ENCODE results near the gene MED27. TPM values are rescaled to one million over a fixed set of nuclear protein-coding genes. Genes with fewer than 3 reads are reported as not detected.
A peak's percentile ranks its signal among the peaks of the same experiment; 100 is the strongest.

Gene MED27
- total and polyA plus RNA-seq, 2 of the 8 experiments (the other 6 are each of a cell fraction or from before 2014, with no cell fraction given) = 29.9 to 56.5 TPM

- H4K8ac ChIP-seq (ENCODE audit: extremely low read depth, insufficient read depth, low read length) = peak overlapping the region; percentile 53; the same call in 1 of the 2 replicates
- no peak for DNase-seq (ENCODE audit: low read depth in 1 of 2, low spot score in 2 of 2)
- H4K5ac ChIP-seq (ENCODE audit: insufficient read length, low read depth, low read length) = no peak overlapping the region
- ChIA-PET CTCF (ENCODE audit: partially characterized antibody) (interaction anchor here (1.4 to 1.7 kb wide), 2 partner anchors 11 to 165 kb away, joined by 4 read pairs; no protein-coding TSS in a partner anchor), POLR2A (ENCODE audit: partially characterized antibody) (interaction anchor here (1.4 kb wide), 1 partner anchor 47 kb away, joined by 3 read pairs; no protein-coding TSS in a partner anchor)
- WGBS, 2 experiments (ENCODE audit: extremely low coverage in 1 of 2, insufficient coverage in 1 of 2, insufficient read length in 1 of 2, insufficient replicate concordance in 2 of 2, low coverage in 1 of 2, low lambda C conversion rate in 2 of 2, missing lambda C conversion rate in 1 of 2) = 86% methylated on average over 5 of the region's 5 CpGs; no CpG with 5 or more reads in 1 of the 2 experiments
- peak overlapping the region; percentile 64; the same call in 1 of the 2 replicates for H2BK12ac ChIP-seq (ENCODE audit: low read depth, low read length)
- no peak overlapping the region for H3K4ac ChIP-seq (replicated peaks; ENCODE audit: insufficient read length, low read depth, low read length)
- no peak overlapping the region for H2AFZ ChIP-seq (ENCODE audit: low read length)
- no peak overlapping the region for H3K4me3 ChIP-seq (ENCODE audit: extremely low read depth in 1 of 4, insufficient read depth in 2 of 4, low read depth in 3 of 4, low read length in 4 of 4)
- H3K79me1 ChIP-seq (ENCODE audit: low read depth, low read length) = peaks cover 8% of the 10 kb centered on the region
- peaks cover 0 to 13% of the 10 kb centered on the region in 2 experiments; a peak in 2 of 4 replicates for H3K79me2 ChIP-seq (ENCODE audit: control insufficient read depth in 1 of 2, insufficient read depth in 2 of 2, low read length in 2 of 2)
- H3K27me3 ChIP-seq (replicated peaks in 1 of 4; ENCODE audit: control insufficient read depth in 3 of 4, extremely low read depth in 1 of 4, insufficient read depth in 3 of 4, low read length in 3 of 4) = no peaks in the 10 kb centered on the region
- H3K23me2 ChIP-seq (ENCODE audit: low read depth, low read length) = no peaks in the 10 kb centered on the region
- no peak overlapping the region for H4K91ac ChIP-seq (replicated peaks; ENCODE audit: insufficient read length, low read length)
- H3K27ac ChIP-seq (ENCODE audit: low read depth, low read length) = no peak overlapping the region
- H2BK5ac ChIP-seq (ENCODE audit: low read depth, low read length) = peak overlapping the region; percentile 53
- peak overlapping the region; percentile 58; the same call in 1 of the 2 replicates for H2AK5ac ChIP-seq (ENCODE audit: low read depth, low read length)
- no peaks in the 10 kb centered on the region for H3K36me3 ChIP-seq (ENCODE audit: control insufficient read depth in 2 of 4, insufficient read depth in 4 of 4, low read length in 3 of 4)
- H2BK20ac ChIP-seq (ENCODE audit: low read length) = no peak overlapping the region
- no peak overlapping the region for H3K14ac ChIP-seq (ENCODE audit: insufficient read length)
- no peaks in the 10 kb centered on the region for H3K9me3 ChIP-seq (ENCODE audit: insufficient read depth in 2 of 2, low read depth in 1 of 2, low read length in 1 of 2)
- no peak overlapping the region for H3K18ac ChIP-seq (ENCODE audit: extremely low read depth, low read length)
- no peak overlapping the region for H3K4me2 ChIP-seq (ENCODE audit: insufficient read depth in 1 of 2, low read depth in 2 of 2, low read length in 2 of 2)
- no peak overlapping the region for H3K23ac ChIP-seq (ENCODE audit: insufficient read length)
- peaks cover 0 to 2% of the 10 kb centered on the region in 2 experiments for H4K20me1 ChIP-seq (replicated peaks in 1 of 2; ENCODE audit: control insufficient read depth in 1 of 2, insufficient read depth in 2 of 2, low read length in 2 of 2)
- H3K9ac ChIP-seq (replicated peaks in 1 of 4; ENCODE audit: extremely low read depth in 1 of 4, low read depth in 3 of 4, low read length in 3 of 4) = no peak overlapping the region
- H2BK120ac ChIP-seq (replicated peaks; ENCODE audit: low read depth, low read length) = no peak overlapping the region
- no peak for FAIRE-seq
- H2BK15ac ChIP-seq (ENCODE audit: low read length) = no peak overlapping the region
- H3K56ac ChIP-seq (replicated peaks; ENCODE audit: insufficient read length, low read depth, low read length) = no peak overlapping the region
- H3K4me1 ChIP-seq (replicated peaks in 1 of 4; ENCODE audit: control insufficient read depth in 3 of 4, insufficient read depth in 4 of 4, low read length in 3 of 4) = peaks cover 10 to 38% (median 25%) of the 10 kb centered on the region in 4 experiments
- no peak for TF ChIP-seq EZH2 (IDR thresholded peaks at IDR 0.05; ENCODE audit: low read depth, low read length, severe bottlenecking)
- no peak for TF ChIP-seq RAD21 (IDR thresholded peaks at IDR 0.05 in 1 of 2, conservative IDR thresholded peaks at IDR 0.05 in 1 of 2; ENCODE audit: low read depth in 2 of 2, low read length in 2 of 2)
- TF ChIP-seq SIN3A (conservative IDR thresholded peaks at IDR 0.05 in 1 of 2, IDR thresholded peaks at IDR 0.05 in 1 of 2; ENCODE audit: low read depth in 1 of 2, low read length in 2 of 2) = no peak
- no peak for TF ChIP-seq MAFK (IDR thresholded peaks at IDR 0.05; ENCODE audit: low read depth, low read length)
- TF ChIP-seq TBP (IDR thresholded peaks at IDR 0.05; ENCODE audit: low read depth, low read length) = no peak
- no peak for TF ChIP-seq POLR2AphosphoS5 (IDR thresholded peaks at IDR 0.05; ENCODE audit: low read depth, low read length)
- TF ChIP-seq SUZ12 (IDR thresholded peaks at IDR 0.05; ENCODE audit: low read length) = no peak
- no peak for TF ChIP-seq CBX8 (IDR thresholded peaks at IDR 0.05; ENCODE audit: borderline replicate concordance, low read depth, low read length)
- no peak for TF ChIP-seq TAF1 (IDR thresholded peaks at IDR 0.05; ENCODE audit: low read depth, low read length)
- TF ChIP-seq SAP30 (IDR thresholded peaks at IDR 0.05; ENCODE audit: insufficient read depth, insufficient replicate concordance, low read length) = no peak
- TF ChIP-seq KDM5A (IDR thresholded peaks at IDR 0.05; ENCODE audit: low read length) = no peak
Measured at GRCh38 chr9:132004323-132004722, 75.3 kb downstream of the MED27 start.
